Right hindlimb (tissue), 1 donor: ENCODE results near the gene ITIH4.

Source experiments
- DNase-seq: peaks from one replicate; pipeline ENCODE4 v3.0.0-alpha.2; 2018

Gene ITIH4

DNA sequence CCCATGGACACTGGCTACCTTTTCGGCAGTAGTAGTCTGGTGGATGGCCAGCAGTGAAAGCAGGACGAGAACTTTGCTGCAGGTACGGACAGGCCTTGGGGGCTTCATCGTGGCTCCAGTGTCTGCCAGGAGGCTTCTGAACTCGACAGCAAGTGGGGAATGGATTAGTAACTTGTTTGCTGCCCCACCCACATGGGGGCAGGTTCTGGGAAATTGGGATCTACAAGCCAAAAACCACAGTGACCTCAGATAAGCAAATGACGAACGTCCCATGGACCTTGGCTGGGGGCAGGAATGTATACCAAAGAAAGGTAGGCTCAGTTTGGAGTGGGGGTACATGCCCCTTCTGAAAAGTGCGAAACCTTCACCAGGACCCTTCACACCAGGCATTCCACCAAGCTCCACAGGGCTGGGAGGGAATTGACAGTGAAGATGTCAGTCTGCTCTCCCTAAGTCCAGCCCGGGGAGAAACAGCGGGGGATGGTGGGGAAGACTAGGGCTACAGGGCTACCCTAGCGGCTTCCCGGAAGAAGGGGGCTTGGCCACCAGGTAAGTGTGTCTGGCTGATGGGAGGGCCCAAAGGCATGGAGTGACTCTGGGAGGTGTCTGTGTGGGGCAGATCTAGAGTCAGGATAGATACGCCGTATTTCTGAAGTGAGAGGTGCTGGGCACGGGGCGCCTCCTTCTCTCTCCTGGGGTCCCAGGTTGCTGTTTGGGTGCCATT lies at the start of gene ITIH4:
ITIH4 (minus strand) TSS at position 138 of the 724 bp plus-strand sequence; CDS start at position 108, 30 bp downstream.
- no peak for DNase-seq

- DNase-seq, result no peak
These were observed 49.6 kb upstream of the ITIH4 start for GRCh38 chr3:52880047-52880446.

- no peak for DNase-seq
These were observed 49.1 kb upstream of the ITIH4 start for GRCh38 chr3:52879581-52879980.

- DNase-seq, result no peak
These were observed 48.6 kb upstream of the ITIH4 start for GRCh38 chr3:52879090-52879489.

DNA sequence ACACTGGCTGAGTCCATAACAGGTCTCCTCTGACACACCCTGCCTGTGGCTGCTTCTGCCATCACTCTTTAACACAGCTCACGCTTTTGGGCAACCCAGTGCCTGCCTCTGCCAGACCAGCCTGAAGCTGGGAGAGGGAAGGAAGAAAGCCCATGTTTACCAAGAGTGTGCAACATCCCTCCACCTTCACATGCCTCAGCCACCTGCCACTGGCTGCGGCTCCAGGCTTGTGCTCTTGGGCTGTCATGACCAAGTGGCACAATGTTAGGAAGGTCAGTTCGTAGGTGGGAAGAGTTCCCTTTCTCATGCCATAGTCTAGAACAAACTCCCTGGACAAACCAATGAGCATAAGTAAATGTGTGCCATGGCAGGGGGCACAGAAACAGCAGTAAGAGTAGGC lies 46.6 kb upstream of the ITIH4 start:
- no peak for DNase-seq

DNA sequence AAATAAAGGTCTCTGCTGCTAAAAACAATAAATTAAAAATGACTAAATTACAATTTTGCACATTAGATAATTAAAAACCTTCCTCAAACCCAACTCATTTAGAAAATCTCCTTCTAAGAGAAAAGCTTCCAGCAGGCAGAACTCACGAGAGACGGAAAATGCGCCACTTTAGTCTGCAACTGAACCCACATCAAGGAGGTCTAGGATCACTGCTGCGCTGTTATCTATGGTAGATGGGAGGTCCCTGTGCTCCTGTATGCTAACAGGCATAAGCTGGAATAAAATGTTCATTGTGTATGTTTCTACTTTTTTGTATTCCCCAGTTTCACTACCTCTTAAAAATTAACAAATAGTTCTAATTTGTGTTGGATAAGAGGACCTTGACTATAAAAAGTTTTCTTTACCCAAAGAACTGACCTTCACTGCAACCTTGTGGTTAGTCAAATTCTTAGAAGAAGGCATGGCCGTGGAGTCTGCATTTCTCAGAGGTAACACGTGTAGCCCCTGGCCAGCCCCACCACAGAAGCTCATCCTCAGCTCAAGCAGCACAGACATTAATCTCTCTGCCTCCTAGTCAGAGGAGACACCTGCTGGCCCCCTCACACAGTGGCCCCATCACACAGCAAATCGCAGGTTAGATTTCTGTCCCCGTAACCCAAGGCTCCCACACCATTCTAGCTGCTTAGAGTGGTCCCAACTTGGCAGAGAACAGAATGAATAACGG lies 44.6 kb upstream of the ITIH4 start:
- no peak for DNase-seq

GRCh38 chr3:52874160-52874701 lies 43.8 kb upstream of the ITIH4 start:
- no peak for DNase-seq

DNA sequence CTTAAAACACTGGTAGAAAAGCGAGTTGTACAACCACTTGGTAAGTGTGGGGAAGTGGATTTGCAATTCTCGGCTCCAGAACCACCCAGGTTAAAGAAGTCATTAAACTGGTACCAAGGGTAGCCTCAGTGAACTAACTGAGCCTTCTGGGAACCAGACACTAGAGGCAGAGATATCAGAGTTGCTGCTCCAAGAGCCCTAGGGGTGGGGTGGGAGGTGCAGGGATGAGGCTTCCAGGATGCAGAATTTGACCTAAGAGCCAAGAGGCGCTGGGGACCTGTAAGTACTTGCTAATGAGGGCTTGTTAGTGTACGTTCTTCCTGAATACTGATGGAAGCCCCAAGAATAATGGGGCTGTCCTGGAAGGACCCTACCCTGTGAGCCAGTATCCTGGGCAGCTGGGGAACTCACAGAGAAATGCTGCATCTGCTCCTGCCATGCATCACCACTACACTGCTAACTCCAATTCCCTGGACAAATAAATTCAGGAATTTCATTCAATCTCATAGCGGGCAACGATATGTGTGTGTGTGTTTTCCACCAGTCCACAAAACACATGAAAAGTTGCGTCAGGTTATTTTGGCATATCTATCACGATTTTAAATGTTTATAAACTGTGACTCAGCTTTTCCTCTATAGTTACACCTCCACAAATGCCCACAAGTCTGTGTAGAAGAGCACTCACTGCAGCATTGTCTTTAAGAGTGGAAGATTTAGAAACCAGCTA lies 43.1 kb upstream of the ITIH4 start:
- no peak for DNase-seq

DNA sequence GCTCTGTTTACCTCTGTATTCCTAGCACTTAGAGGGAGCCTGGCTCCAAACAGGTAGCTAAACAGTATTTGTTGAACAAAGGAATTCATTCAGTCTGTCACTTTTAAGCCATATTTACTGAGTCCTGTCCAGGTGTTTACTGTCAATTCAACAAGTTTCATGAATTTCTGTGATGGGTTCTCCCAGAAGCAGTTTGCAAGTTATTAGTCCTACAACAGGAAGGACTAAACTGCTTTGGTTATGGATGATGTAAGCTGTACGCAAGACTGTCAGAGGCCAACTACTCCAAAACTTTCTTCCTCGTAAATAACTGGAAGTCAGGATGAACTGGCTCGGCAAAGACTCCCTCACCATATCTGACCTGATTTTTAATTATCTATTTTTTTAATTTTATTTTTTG lies 41.8 kb upstream of the ITIH4 start:
- DNase-seq, result no peak

- DNase-seq, result no peak
These were observed 41.3 kb upstream of the ITIH4 start for GRCh38 chr3:52871761-52872160.

DNA sequence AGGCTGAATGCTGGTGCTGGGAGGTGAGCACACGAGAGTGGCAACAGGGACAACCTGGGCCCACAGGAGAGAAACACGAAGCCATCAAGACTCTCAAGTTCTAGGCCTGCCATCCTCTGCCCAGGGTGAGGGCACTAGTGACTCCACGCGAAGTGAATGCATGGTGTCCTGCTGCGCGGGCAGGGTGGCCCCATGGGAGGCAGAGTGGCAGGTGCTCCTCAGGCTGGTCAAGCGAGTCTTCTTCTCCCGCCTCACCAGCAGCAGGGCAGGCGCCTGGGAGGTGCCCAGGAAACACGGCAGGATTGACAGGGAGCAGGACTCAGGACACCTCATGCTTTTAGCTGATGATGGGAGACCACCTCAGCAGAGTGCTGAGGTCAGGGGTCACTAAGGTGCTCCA lies 40.0 kb upstream of the ITIH4 start:
- no peak for DNase-seq

- DNase-seq, result no peak
These were observed 36.0 kb upstream of the ITIH4 start for GRCh38 chr3:52866427-52866826.

- no peak for DNase-seq
These were observed 35.5 kb upstream of the ITIH4 start for GRCh38 chr3:52865994-52866393.

GRCh38 chr3:52860424-52860768 lies 29.9 kb upstream of the ITIH4 start:
- no peak for DNase-seq

- no peak for DNase-seq
These were observed 29.4 kb upstream of the ITIH4 start for GRCh38 chr3:52859686-52860423.

DNA sequence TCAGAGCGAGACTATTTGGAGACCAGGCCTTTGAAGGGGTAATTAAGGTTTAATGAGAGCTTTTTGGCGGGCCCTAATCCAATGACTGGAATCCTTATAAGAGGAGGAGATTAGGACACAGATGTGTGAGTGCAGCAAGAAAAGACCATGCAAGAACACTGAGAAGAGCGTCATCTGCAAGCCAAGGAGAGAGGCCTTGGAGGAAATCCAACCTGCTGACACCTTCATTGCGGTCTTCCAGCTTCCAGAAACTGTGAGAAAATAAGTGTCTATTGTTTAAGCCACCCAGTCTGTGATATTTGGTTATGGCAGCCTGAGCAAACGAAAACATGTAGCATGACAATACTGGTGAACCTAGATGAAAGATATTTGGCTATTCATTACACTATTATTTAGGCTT lies 27.4 kb upstream of the ITIH4 start:
- DNase-seq, result no peak

DNA sequence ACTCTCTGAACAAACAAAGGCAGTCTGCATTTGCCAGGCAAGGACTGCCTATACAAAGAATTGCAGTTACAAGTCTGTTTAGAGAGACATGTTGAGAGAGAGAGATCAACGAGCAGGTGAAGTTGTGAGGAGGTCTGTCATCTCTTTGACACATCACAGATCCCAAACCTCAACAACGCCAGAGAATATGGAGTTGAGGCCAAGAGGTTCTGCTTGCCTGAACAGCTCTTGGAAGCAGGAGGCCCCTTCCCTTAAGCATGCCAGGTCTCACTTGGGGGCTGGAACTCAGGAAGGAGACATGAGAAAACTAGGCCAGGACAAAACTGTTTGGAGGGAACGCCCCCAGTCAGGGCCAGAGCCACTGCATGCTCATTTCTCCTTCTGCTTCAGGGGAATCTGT lies 26.7 kb upstream of the ITIH4 start:
- no peak for DNase-seq

DNA sequence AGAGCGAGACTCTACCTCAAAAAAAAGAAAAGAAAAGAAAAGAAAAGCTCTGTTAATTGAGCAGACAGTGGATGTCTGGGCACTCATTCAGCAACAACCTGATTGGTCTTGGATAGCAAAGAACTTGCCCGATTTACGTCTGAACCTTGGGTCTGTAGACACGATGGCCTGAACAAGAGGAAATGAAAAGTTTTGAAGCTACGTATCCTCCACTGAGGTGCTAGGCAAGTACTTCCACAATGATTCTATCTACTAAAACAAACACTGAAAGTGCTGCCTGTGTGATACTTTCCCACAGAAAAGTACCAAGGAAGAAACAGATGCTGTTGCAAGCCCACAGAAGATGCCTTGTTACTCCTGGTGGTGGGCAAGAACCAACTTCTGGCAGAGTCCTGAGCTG lies 26.2 kb upstream of the ITIH4 start:
- DNase-seq, result no peak

GRCh38 chr3:52854013-52854412 lies 23.5 kb upstream of the ITIH4 start:
- no peak for DNase-seq

DNA sequence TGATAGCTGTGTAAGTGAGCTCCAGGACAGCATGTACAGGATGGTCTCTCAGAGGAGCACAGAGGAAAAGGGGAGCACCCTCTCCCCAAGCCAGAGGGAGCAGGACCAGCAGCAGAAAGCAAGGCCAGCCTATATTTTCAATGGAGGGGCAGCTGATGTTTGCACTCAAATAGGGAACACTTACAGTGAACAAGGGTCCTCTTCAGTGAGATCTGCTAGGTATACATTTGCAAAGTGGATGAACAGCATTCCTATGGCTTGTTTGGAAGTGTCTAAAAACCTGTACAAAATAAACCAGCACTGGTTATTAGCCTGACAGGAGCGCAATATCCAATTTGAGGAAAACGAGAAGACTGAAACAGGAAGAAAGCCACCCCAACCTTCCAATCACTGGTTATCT lies 21.9 kb upstream of the ITIH4 start:
- no peak for DNase-seq

DNA sequence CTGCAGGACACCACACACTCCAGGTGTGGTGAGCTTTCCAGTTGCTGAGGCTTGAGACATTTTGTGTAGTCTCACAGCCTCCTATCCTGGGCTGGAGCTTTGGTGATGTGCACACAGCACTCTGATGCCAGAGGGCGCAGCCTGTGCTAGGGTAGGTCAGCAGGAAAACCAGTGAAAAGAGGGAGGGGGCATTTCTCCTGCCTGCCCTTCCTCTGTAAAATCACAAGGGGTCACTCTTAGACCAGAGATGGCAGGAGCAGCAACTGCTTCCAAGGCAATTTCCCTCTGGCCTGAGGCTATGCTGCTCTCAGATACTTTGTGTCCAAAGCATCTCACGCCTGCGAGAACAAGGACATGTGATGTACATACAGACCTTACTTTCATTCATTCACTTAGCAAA lies 20.9 kb upstream of the ITIH4 start:
- DNase-seq, result no peak

GRCh38 chr3:52849656-52850055 lies 19.2 kb upstream of the ITIH4 start:
- DNase-seq, result no peak

DNA sequence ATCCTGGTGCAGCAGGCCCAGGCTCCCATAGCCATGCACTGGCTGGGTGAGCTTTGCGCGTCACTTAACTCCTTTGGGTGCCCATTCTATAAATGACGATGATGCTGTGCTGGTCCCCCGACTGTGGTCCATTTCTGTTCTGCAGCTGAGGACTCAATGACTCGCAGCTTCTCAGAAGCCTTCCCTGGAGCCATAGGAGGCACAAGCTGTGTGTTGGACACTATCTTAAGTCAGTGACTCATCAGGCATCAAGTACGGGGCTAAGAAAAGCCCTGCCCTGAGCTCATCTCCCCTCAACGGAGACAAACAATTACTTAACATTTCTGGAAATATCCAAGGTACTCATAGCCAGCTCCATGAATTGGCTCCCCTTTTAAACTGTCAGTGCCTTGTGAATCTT lies 18.1 kb upstream of the ITIH4 start:
- no peak for DNase-seq
